Esophagus squamous epithelium (tissue), 4 donors: ENCODE measurements around the gene SUSD1.

Experiments
- CTCF ChIP-seq, 6 experiments: fragments of 450-650 bp in 4 of 6; fragments of 200-600 bp in 2 of 6; sonication (generic) in 2 of 6; IDR thresholded peaks; one replicate each; pipeline ENCODE4 v1.5.1; 2016 to 2019; ENCODE audit warnings: antibody characterized with exemption in 6 of 6, mild to moderate bottlenecking in 4 of 6, moderate library complexity in 4 of 6
- POLR2A ChIP-seq, 4 donors: fragments of 450-650 bp; IDR thresholded peaks; one replicate each; pipeline ENCODE4 v1.6.1; 2017; ENCODE audit warnings: antibody characterized with exemption in 4 of 4, mild to moderate bottlenecking in 4 of 4, moderate library complexity in 3 of 4

DNA sequence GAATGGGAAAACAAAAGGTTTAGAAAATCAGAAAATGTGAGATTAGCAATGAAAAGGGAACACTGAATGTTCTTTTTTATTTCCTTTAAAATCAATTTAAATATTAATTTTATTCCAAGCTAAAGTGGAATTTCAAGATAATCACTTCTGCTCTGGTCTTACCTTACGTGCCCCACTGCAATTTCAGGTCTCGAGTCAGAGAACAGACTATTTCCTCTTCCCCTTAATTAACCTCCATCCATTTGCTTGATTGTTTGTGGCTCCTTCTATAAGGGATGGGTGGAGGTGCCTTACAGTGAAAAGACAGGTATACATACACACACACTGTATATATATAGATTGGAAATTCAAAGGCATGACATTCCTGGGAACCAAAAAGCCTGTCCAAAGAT, 137.1 kb downstream of the SUSD1 start:
- TF ChIP-seq CTCF (IDR thresholded peaks at IDR 0.05) (no peak), POLR2A (IDR thresholded peaks at IDR 0.05) (no peak)
